HS-5 (cell line): ENCODE results near the gene DMD.

Experiments used
- DNase-seq: peaks from one replicate; pipeline ENCODE4 v3.0.0-alpha.2; 2012; ENCODE audit warnings: low read depth

Gene DMD

GRCh38 chrX:33041141-33041540, 170.2 kb downstream of the DMD start:
- no peak for DNase-seq

GRCh38 chrX:33032700-33033099, 178.6 kb downstream of the DMD start:
- no peak for DNase-seq

- no peak for DNase-seq
Measured at GRCh38 chrX:33014949-33015348, 196.4 kb downstream of the DMD start.

GRCh38 chrX:33014086-33014485, 197.3 kb downstream of the DMD start:
- DNase-seq: no peak

GRCh38 chrX:33001107-33001506, 210.2 kb downstream of the DMD start:
- DNase-seq: no peak

- no peak for DNase-seq
Measured at GRCh38 chrX:32998776-32999175, 212.6 kb downstream of the DMD start.

GRCh38 chrX:32995427-32995826, 215.9 kb downstream of the DMD start:
- DNase-seq: no peak

GRCh38 chrX:32987142-32987541, 224.2 kb downstream of the DMD start:
- no peak for DNase-seq

GRCh38 chrX:32985544-32985943, 225.8 kb downstream of the DMD start:
- DNase-seq: no peak

- DNase-seq: no peak
Measured at GRCh38 chrX:32966821-32967355, 244.5 kb downstream of the DMD start.

- no peak for DNase-seq
Measured at GRCh38 chrX:32954125-32954524, 257.2 kb downstream of the DMD start.

GRCh38 chrX:32948130-32948529, 263.2 kb downstream of the DMD start:
- no peak for DNase-seq

- no peak for DNase-seq
Measured at GRCh38 chrX:32937043-32937442, 274.3 kb downstream of the DMD start.

GRCh38 chrX:32933548-32933947, 277.8 kb downstream of the DMD start:
- DNase-seq: no peak

GRCh38 chrX:32929040-32929439, 282.3 kb downstream of the DMD start:
- no peak for DNase-seq

- no peak for DNase-seq
Measured at GRCh38 chrX:32896088-32896487, 315.3 kb downstream of the DMD start.

- DNase-seq: no peak
Measured at GRCh38 chrX:32894679-32895078, 316.7 kb downstream of the DMD start.

- DNase-seq: no peak
Measured at GRCh38 chrX:32893751-32894150, 317.6 kb downstream of the DMD start.

GRCh38 chrX:32877592-32877991, 333.8 kb downstream of the DMD start:
- DNase-seq: no peak

- DNase-seq: no peak
Measured at GRCh38 chrX:32874839-32875238, 336.5 kb downstream of the DMD start.

- no peak for DNase-seq
Measured at GRCh38 chrX:32873786-32874185, 337.6 kb downstream of the DMD start.

- DNase-seq: no peak
Measured at GRCh38 chrX:32871636-32872035, 339.7 kb downstream of the DMD start.

- DNase-seq: no peak
Measured at GRCh38 chrX:32868524-32868895, 342.8 kb downstream of the DMD start.

- no peak for DNase-seq
Measured at GRCh38 chrX:32867781-32868523, 343.4 kb downstream of the DMD start.
